ENCODE data around the gene GRM1.

Gene GRM1

DNA sequence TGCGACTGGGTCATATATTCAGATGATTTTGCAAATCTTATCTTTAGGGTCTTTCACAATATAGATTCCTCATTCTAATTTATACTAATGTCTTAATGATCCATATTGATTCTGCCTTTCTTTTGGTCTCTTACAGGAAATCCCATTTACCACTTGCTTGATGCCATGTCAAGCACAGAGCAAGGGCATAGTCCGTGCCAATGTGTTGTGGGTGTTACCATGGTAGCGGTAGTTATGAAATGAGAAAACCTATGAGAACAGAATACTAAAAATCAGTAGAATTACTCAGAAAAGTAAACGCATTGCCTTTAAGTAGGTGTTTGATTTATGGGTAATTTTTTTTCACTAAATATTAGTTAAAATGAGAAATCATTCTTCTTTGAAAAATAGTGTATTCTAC, 360.9 kb downstream of the GRM1 start:
- no peak for DNase-seq

GRCh38 chr6:146397638-146398037, 368.8 kb downstream of the GRM1 start:
- no peak for DNase-seq

GRCh38 chr6:146402476-146402875, 373.6 kb downstream of the GRM1 start:
- no peak for DNase-seq

- DNase-seq: no peak
These were observed 379.7 kb downstream of the GRM1 start for GRCh38 chr6:146408583-146408982.

DNA sequence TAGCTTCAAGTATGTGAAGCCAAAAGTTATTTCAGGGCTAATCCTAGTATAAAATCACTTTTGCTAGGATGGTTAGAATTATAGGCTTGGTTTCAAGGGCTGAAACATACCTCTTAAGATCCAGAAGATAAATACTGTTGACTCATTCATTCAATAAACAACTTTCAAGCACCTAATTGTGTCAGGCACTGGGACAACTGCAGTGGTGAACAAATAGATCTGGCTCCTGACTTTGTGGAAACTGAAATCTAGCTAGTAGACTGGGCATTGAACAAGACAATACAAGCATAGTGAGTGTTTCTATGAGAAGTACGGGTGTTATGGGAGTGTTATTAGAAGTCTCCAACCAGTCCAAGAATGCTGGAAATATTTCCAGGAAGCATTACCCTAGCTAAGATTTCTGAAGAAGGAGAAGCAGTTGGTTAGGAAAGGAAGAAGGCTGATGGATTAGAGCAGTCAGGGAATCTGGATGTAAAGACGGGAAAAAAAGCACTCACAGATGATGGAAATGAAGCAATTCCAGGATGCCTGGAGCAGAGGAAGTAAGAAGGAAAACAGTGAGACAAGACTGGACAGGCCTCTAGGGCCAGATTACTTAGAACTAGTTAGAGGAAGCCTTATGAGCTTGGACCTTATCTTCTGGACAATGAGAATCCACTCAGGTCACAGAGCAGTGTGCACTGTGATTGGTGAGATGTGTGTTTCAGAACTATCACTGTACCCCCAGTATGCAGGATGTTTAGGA, 382.2 kb downstream of the GRM1 start:
- DNase-seq: no peak

GRCh38 chr6:146419576-146419975, 390.7 kb downstream of the GRM1 start:
- no peak for DNase-seq

DNA sequence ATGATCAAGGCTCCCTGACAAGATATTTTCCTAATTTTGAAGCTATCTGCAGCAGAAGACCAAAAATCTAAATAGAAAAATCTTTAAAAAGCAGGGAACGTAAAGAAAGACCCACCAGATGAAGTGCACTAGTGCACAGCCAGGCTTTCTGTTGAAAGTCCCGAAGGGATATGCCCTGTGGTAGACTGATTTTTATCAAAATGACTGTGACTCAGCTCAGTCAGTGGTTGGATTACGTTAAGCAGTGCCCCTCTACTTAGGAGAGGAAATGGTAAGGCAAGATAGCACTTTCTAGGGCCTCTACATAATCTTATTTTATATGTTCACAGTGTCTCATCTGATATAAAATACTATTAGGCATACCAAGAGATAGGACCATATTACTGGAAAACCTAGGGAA, 391.4 kb downstream of the GRM1 start:
- no peak for DNase-seq

DNA sequence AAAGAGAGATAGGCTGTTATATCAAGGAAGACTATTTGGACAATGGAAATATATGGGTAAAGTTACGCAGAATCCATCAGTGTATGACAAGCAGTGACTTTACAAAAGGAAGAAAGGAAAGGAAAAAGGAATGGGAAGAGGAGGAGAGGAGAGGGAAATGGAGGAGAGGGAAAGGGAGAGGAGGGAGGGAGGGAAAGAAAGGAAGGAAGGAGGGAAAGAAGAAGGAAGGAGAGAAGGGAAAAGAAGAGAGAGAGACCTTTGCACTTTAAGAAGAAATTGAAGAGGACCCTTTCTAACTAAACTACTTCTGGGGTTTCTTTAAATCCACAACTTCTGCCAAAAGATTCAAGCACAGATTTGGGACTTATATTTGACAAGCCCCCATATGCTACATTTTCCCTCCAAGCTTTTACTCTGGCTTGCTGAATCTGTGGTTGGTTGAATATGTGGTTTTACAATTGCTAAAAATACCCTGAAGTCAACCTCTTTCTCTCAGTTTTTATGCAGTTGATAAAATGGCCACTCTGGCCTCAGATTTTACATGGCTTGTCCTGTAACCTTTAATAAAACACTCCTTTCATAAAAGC, 394.0 kb downstream of the GRM1 start:
- no peak for DNase-seq

DNA sequence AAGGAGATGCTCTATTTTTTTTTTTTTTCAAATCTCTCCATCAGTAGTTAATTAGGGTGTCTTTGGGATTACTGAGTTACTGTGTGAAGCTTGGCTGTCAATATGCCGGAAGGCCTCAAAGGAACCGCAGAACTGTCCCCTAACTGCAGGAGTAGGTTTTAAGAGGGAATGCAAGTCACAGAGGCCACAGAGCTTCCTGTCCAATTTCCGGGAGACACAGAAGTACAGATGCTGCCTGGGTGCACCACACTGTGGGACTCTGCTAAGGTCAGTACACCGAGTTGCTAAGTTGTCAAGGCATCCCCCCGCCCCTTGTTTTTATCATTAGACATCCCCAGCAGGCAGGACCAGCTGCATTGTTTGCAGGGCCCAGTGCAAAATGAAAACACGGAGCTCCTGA, 394.6 kb downstream of the GRM1 start:
- DNase-seq: no peak

DNA sequence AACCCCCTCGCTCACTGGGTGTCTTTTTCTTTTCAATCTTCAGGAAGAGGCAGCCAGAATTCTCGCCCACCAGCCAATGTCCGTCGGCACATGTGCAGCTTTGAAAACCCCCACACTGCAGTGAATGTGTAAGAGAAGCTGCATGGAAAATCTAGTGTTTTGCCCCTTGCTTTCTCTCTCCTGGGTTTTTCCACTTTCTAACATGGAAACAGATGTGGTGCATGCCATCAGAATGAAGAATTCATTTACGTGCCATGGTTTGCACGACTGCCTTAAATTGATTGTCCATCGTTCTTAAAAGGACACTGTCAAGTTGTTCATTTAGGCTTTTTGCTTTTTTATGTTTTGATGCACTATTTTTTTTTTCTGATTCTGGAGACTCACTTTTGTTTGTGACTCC, 397.7 kb downstream of the GRM1 start:
- DNase-seq: no peak

GRCh38 chr6:146429831-146430230, 401.0 kb downstream of the GRM1 start:
- DNase-seq: no peak

- DNase-seq: no peak
These were observed 405.2 kb downstream of the GRM1 start for GRCh38 chr6:146433881-146434731.

- no peak for DNase-seq
These were observed 406.0 kb downstream of the GRM1 start for GRCh38 chr6:146434732-146435390.

GRCh38 chr6:146441907-146442306, 413.0 kb downstream of the GRM1 start:
- DNase-seq: no peak

- no peak for DNase-seq
These were observed 415.3 kb downstream of the GRM1 start for GRCh38 chr6:146444189-146444588.

- DNase-seq: no peak
These were observed 416.4 kb downstream of the GRM1 start for GRCh38 chr6:146445233-146445632.

DNA sequence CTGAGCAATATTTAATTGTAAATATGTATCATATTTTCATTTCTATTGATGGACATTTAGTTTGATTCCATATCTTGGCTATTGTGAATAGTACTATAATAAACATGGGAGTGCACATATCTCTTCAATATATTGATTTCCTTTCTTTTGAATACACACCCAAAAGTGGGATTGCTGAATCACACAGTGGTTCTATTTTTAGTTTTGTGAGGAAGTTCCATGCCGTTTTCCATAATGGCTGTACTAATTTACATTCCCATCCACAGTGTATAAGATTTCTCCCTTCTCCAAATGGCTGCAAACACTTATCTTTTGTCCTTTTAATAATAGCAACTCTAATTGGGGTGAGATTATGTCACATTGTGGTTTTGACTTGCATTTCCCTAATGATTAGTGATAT, 428.0 kb downstream of the GRM1 start:
- no peak for DNase-seq

- no peak for DNase-seq
These were observed 432.1 kb downstream of the GRM1 start for GRCh38 chr6:146460941-146461340.

DNA sequence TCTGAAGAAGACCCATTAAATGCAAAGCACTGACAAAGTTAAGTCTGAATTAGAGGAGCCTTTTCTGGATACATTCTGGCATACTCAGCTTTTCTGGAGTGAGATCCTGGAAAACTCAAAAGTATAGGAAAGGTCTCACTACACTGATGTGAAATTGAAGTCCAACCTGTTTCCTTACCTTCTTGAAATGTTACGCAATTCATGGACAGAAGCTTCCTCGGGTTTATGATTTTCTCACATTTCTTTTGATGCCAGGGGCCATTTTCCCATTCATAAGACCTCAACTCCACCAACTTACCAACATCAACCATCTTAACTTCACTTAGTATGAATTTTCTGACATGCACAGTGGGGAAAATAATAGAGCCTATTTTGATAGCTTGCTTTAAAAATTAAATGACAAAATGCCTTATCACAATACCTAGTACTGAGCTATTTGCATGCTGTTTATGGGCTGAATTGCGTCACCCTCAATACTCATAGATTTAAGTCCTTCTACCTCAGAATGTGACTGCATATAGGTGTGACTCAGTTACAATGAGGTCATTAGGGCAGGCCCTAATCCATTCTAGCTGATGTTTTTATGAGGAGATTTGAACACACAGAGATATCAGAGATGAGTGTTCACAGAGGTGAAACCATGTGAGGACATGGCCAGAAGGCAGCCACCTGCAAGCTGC, 441.4 kb downstream of the GRM1 start:
- no peak for DNase-seq

DNA sequence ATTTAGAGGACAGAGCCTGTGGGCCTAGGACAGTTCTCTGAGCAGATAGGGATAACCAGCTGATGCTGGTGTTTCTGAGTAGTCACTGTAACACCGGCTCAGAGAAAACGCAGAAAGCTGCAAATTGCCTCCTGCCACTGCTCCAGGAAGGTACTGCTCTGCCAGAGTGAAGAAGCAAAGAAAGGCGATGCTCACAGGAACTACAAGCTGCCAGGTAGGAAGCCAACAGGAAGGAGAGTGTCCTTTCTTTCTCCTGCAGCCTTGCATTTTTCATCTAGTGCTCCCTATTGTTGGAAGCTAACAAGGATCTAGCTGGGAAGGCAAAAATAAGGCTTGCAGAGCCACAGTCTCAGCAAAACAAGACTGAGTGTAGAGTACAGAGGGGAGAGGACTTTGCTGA, 444.1 kb downstream of the GRM1 start:
- no peak for DNase-seq

GRCh38 chr6:146481527-146481926, 452.7 kb downstream of the GRM1 start:
- DNase-seq: no peak

DNA sequence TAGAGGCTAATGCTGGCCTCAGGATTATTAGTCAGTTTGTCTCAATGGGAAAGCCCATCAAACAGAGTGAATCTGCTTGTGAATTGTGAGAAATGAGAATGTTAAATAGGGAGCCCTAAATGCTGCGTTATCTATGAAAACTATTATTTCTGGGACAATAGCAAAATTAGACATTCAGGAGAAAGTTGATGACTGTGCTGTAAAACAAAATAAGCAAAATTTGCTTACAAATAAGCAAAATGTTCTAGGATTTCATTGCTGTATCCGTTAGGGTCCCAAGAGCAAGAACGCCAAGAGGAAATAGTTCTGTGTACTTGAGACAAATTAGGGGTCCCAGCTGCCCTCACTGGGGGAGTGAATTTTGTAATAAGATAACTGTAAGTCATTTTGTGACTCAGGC, 455.5 kb downstream of the GRM1 start:
- DNase-seq: no peak
